Rectal smooth muscle tissue (tissue), 1 donor: Measurements from ENCODE around the gene AHDC1.
A peak's percentile ranks its signal among the peaks of the same experiment; 100 is the strongest.

Source experiments
- H3K27ac ChIP-seq: one replicate; pipeline ENCODE4 v1.7.0; 2013; ENCODE audit warnings: low read depth, low read length, inconsistent platforms
- H3K27me3 ChIP-seq: one replicate; pipeline ENCODE4 v1.7.0; 2013; ENCODE audit warnings: low read length; ENCODE audit not compliant: control insufficient read depth, insufficient read depth
- H3K36me3 ChIP-seq: one replicate; pipeline ENCODE4 v1.7.0; 2013; ENCODE audit warnings: low read length; ENCODE audit not compliant: control insufficient read depth, insufficient read depth
- H3K4me1 ChIP-seq: one replicate; pipeline ENCODE4 v1.7.0; 2013; ENCODE audit warnings: low read length; ENCODE audit not compliant: control insufficient read depth, insufficient read depth
- H3K4me3 ChIP-seq: one replicate; pipeline ENCODE4 v1.7.0; 2013; ENCODE audit warnings: low read length
- H3K9ac ChIP-seq: one replicate; pipeline ENCODE4 v1.7.0; 2013; ENCODE audit warnings: low read length

The AHDC1 gene

GRCh38 chr1:27588256-27589232, 15.4 kb downstream of the AHDC1 start:
- Histone ChIP-seq H3K36me3 (no peaks in the 10 kb centered on the region), H3K27me3 (no peaks in the 10 kb centered on the region), H3K4me1 (peaks cover 50% of the 10 kb centered on the region), H3K9ac (no peak overlapping the region), H3K27ac (peak overlapping the region; percentile 66), H3K4me3 (no peak overlapping the region)

- Histone ChIP-seq H3K27me3 (no peaks in the 10 kb centered on the region), H3K36me3 (no peaks in the 10 kb centered on the region), H3K4me1 (peaks cover 24% of the 10 kb centered on the region), H3K4me3 (no peak overlapping the region), H3K27ac (no peak overlapping the region), H3K9ac (no peak overlapping the region)
These were observed 18.3 kb downstream of the AHDC1 start for GRCh38 chr1:27585684-27586083.

DNA sequence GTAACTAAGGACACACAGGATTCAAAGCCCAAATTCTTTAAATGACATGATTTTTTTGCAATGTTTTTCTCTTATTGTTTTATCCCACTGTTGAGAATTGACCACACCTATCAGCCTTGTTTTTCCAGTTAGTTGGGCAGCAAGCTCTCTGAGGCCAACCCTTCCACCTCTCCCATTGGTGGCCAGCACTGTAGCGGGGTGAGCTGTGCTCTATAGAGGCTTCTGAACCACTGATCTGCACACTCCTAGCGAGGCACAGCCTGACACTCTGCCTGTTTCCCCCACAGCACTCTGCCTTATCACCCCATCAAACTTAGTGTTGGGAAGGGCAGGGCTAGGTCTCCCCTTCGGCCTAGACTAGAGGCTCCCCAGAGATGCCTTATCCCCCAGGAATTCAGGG, 19.5 kb downstream of the AHDC1 start:
- Histone ChIP-seq H3K4me1 (peaks cover 15% of the 10 kb centered on the region), H3K27ac (no peak overlapping the region), H3K9ac (no peak overlapping the region), H3K27me3 (no peaks in the 10 kb centered on the region), H3K4me3 (no peak overlapping the region), H3K36me3 (no peaks in the 10 kb centered on the region)

DNA sequence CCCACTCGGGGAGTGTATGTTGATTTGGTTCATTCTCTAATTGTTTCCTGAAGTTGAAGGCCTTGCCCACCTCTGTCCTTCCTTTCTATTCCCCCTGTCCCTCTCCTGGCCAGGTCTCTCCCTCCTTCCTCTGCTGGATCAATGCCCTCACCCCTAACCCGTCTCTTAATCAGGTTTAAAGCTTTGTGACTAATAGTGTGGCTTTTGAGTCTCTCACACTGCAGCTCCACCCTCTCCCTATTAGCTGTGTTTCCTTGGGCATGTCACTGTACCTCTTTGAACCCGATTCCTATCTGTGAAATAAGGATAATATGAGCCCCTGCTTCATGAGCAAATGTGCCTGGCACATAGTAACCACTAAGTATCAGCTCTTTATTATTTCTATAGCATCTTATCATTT, 20.5 kb downstream of the AHDC1 start:
- peaks cover 8% of the 10 kb centered on the region for H3K4me1 ChIP-seq
- no peaks in the 10 kb centered on the region for H3K36me3 ChIP-seq
- H3K4me3 ChIP-seq, result no peak overlapping the region
- no peak overlapping the region for H3K9ac ChIP-seq
- no peaks in the 10 kb centered on the region for H3K27me3 ChIP-seq
- no peak overlapping the region for H3K27ac ChIP-seq

GRCh38 chr1:27581823-27582243, 22.1 kb downstream of the AHDC1 start:
- Histone ChIP-seq H3K4me1 (peaks cover 9% of the 10 kb centered on the region), H3K9ac (no peak overlapping the region), H3K27ac (no peak overlapping the region), H3K27me3 (no peaks in the 10 kb centered on the region), H3K4me3 (no peak overlapping the region), H3K36me3 (no peaks in the 10 kb centered on the region)

- Histone ChIP-seq H3K4me3 (no peak overlapping the region), H3K9ac (no peak overlapping the region), H3K36me3 (no peaks in the 10 kb centered on the region), H3K27me3 (no peaks in the 10 kb centered on the region), H3K4me1 (peaks cover 38% of the 10 kb centered on the region), H3K27ac (peak overlapping the region; percentile 52)
These were observed 26.3 kb downstream of the AHDC1 start for GRCh38 chr1:27577504-27578188.

- Histone ChIP-seq H3K4me1 (peaks cover 47% of the 10 kb centered on the region), H3K9ac (no peak overlapping the region), H3K36me3 (no peaks in the 10 kb centered on the region), H3K4me3 (no peak overlapping the region), H3K27me3 (no peaks in the 10 kb centered on the region), H3K27ac (peak overlapping the region; percentile 84)
These were observed 27.1 kb downstream of the AHDC1 start for GRCh38 chr1:27576806-27577227.

GRCh38 chr1:27575840-27576331, 28.1 kb downstream of the AHDC1 start:
- Histone ChIP-seq H3K9ac (no peak overlapping the region), H3K4me1 (peaks cover 55% of the 10 kb centered on the region), H3K27ac (peak overlapping the region; percentile 84), H3K27me3 (no peaks in the 10 kb centered on the region), H3K36me3 (no peaks in the 10 kb centered on the region), H3K4me3 (peak overlapping the region; percentile 57)

DNA sequence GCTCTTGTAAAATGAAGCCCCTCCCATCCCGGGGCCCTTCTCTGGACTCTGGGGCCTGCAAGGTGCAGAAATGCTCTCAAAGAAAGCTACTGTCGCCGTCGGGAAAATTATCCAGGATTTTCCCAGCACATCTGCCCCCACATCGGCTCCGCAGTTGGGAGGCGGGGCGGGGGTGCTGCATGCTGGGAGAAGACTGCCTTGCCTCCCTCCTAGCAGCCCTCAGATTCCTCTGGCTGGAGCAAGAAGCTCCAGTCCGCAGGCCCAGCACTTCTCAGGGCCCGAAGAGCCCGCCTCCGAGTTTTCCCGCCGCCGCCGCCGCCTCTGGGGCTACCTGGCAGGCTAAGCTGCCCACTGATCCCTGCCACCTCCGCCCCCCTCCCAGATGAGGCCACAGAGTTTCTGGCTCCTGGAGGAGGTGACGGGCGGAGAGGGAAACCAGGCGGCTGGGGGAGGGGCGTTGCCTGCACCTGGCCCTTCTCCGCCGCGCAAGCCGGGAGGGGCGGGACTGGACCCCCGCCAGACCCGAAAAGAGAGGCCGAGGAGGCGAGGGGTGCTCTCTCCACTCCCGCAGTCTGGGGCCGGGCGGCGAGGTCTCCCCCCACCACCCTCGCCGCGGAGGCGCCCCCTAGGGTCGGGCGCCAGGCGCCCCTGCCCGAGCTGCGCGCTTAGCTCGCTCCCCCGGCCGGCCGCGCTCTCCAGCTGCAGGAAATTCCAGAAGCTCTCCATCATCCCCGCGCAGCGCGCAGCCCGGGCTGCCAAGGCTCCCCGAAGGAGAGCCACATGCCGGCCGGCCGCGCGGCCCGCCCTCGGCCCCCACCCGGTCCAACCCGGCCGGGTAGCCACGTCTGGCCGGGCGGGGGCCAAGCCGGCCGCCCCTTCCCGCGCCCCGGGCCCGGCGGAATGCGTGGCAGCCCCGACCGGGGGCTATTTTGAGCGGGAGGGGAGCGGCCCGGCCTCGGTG, 28.8 kb downstream of the AHDC1 start:
- Histone ChIP-seq H3K27me3 (no peaks in the 10 kb centered on the region), H3K4me3 (peak overlapping the region; percentile 57), H3K27ac (peak overlapping the region; percentile 84), H3K4me1 (peaks cover 57% of the 10 kb centered on the region), H3K36me3 (no peaks in the 10 kb centered on the region), H3K9ac (no peak overlapping the region)

DNA sequence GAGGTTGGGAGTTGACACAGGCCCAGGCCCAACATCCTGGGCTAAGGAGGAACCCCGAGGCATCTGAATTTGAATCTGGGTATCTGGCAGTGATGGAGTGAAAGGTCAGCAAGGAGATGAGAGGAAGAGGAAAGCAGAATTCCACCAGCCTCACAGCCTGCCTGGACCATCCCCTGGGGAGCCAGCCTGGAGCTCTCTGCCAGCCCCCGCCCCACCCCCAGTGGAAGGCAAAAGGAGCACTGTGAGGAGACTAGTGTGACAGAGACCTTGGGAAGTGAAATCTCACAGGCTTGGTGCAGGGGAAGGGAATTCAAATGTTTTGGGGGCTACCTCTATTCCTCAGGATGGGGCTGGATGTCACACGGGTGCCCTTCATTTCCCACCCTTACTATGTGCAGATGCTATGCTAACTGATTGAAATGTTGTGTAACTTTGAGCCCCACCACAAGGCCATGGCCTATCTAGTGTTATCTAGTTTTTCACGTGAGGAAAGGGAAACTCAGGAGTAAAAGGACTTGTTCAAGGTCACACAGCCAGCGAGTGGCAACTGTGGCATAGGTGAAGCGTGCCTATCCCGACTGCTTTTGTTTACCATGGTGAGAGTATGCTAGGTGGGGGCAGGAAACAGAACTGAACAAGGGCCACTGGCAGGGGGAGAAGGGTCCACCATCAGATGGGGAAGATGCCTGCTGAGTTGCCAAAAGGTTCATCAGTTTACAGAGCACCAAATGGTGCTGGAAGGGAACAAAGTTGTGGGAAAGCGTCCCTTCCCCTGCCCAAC, 29.8 kb downstream of the AHDC1 start:
- peaks cover 61% of the 10 kb centered on the region for H3K4me1 ChIP-seq
- H3K27ac ChIP-seq, result peak overlapping the region; percentile 84
- no peaks in the 10 kb centered on the region for H3K36me3 ChIP-seq
- H3K4me3 ChIP-seq, result peak overlapping the region; percentile 57
- no peaks in the 10 kb centered on the region for H3K27me3 ChIP-seq
- no peak overlapping the region for H3K9ac ChIP-seq

DNA sequence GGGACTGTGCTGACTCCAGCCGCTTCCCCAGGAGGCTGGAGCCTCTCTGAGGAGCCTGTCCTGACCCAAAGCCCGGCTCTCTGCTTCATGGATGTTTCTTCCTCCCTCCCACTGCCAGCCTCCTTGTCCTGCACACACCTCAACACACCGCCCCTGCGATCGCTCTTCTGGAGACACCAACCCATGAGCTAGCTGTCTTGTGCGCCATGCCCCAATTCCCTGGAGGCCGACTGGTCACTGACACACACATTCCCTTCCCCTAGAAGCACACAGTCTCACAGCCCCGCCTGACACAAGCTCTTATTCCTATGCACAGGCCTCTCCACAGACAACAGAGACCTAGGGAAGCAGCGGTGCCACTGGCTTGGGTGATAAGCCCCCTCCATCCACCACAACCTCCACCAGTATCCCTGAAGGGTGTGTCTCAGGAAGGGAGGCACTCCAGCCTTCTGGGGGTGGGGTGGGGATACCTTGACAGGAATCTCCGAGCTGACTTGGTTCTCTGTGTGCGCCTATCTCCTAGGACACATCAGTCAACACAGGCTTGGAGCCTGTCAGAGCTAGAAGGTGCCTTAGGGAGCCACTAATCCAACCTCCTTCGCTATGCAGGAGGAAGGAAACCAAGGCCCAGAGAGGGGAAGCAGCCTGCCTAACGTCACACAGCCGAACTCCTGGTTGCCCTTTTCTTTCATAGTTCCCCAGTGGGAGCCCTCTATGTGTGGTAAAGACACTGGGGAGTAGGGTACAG, 31.1 kb downstream of the AHDC1 start:
- H3K36me3 ChIP-seq, result no peaks in the 10 kb centered on the region
- H3K27me3 ChIP-seq, result no peaks in the 10 kb centered on the region
- H3K4me1 ChIP-seq, result peaks cover 67% of the 10 kb centered on the region
- peak overlapping the region; percentile 8 for H3K9ac ChIP-seq
- peak overlapping the region; percentile 10 for H3K4me3 ChIP-seq
- H3K27ac ChIP-seq, result peak overlapping the region; percentile 84
